ENCODE results near the gene SETD2. TPM values are rescaled to one million over a fixed set of nuclear protein-coding genes. Genes with fewer than 3 reads are reported as not detected.

Gene SETD2
- total and polyA plus RNA-seq, 2 of the 8 experiments (the other 6 are each of a cell fraction or from before 2014, with no cell fraction given), result 15.7 to 46.3 TPM

DNA sequence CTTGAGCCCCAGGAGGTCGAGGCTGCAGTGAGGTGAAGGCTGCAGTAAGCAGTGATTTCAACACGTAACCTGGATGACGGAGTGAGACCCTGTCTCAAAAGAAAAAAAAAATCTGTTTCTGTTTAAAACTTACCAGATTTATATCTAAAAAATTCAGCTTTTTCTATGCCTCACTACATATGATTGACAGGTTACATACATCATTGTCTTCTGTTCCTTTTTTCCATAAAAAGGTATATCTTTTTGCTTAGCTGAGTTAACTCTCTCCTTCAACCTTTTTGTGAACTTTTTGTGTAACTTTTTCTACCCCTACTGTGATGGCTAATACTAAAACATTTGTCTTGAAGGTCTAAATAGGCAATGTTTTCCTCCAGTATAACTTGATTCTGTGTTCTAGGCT is 38.6 kb upstream of the SETD2 start:
- Histone ChIP-seq H4K8ac (ENCODE audit: extremely low read depth, insufficient read depth, low read length) (no peak overlapping the region), H3K23me2 (ENCODE audit: low read depth, low read length) (no peaks in the 10 kb centered on the region), H2BK15ac (ENCODE audit: low read length) (no peak overlapping the region), H3K4me2 (ENCODE audit: insufficient read depth in 1 of 2, low read depth in 2 of 2, low read length in 2 of 2) (no peak overlapping the region), H3K4ac (replicated peaks; ENCODE audit: insufficient read length, low read depth, low read length) (no peak overlapping the region), H2AK5ac (ENCODE audit: low read depth, low read length) (no peak overlapping the region), H3K4me1 (replicated peaks in 1 of 4; ENCODE audit: control insufficient read depth in 3 of 4, insufficient read depth in 4 of 4, low read length in 3 of 4) (no peaks in the 10 kb centered on the region), H2AFZ (ENCODE audit: low read length) (no peak overlapping the region), H3K9ac (replicated peaks in 1 of 4; ENCODE audit: extremely low read depth in 1 of 4, low read depth in 3 of 4, low read length in 3 of 4) (no peak overlapping the region), H4K20me1 (replicated peaks in 1 of 2; ENCODE audit: control insufficient read depth in 1 of 2, insufficient read depth in 2 of 2, low read length in 2 of 2) (no peaks in the 10 kb centered on the region), H3K79me1 (ENCODE audit: low read depth, low read length) (no peaks in the 10 kb centered on the region), H3K18ac (ENCODE audit: extremely low read depth, low read length) (no peak overlapping the region), H3K56ac (replicated peaks; ENCODE audit: insufficient read length, low read depth, low read length) (no peak overlapping the region), H4K91ac (replicated peaks; ENCODE audit: insufficient read length, low read length) (no peak overlapping the region), H3K79me2 (ENCODE audit: control insufficient read depth in 1 of 2, insufficient read depth in 2 of 2, low read length in 2 of 2) (no peaks in the 10 kb centered on the region), H4K5ac (ENCODE audit: insufficient read length, low read depth, low read length) (no peak overlapping the region), H3K23ac (ENCODE audit: insufficient read length) (no peak overlapping the region), H2BK20ac (ENCODE audit: low read length) (no peak overlapping the region), H2BK120ac (replicated peaks; ENCODE audit: low read depth, low read length) (no peak overlapping the region), H3K36me3 (ENCODE audit: control insufficient read depth in 2 of 4, insufficient read depth in 4 of 4, low read length in 3 of 4) (no peaks in the 10 kb centered on the region), H2BK5ac (ENCODE audit: low read depth, low read length) (no peak overlapping the region), H3K27me3 (replicated peaks in 1 of 4; ENCODE audit: control insufficient read depth in 3 of 4, extremely low read depth in 1 of 4, insufficient read depth in 3 of 4, low read length in 3 of 4) (no peaks in the 10 kb centered on the region), H2BK12ac (ENCODE audit: low read depth, low read length) (no peak overlapping the region), H3K14ac (ENCODE audit: insufficient read length) (no peak overlapping the region), H3K4me3 (ENCODE audit: extremely low read depth in 1 of 4, insufficient read depth in 2 of 4, low read depth in 3 of 4, low read length in 4 of 4) (no peak overlapping the region), H3K27ac (ENCODE audit: low read depth, low read length) (no peak overlapping the region), H3K9me3 (ENCODE audit: insufficient read depth in 2 of 2, low read depth in 1 of 2, low read length in 1 of 2) (no peaks in the 10 kb centered on the region)
- DNase-seq (ENCODE audit: low read depth in 1 of 2, low spot score in 2 of 2), result no peak
- FAIRE-seq, result no peak
- 90% methylated on average over 3 of the region's 3 CpGs; no CpG with 5 or more reads in 1 of the 2 experiments for WGBS, 2 experiments (ENCODE audit: extremely low coverage in 1 of 2, insufficient coverage in 1 of 2, insufficient read length in 1 of 2, insufficient replicate concordance in 2 of 2, low coverage in 1 of 2, low lambda C conversion rate in 2 of 2, missing lambda C conversion rate in 1 of 2)
- ChIA-PET POLR2A (ENCODE audit: partially characterized antibody) (no interaction called here), CTCF (ENCODE audit: partially characterized antibody) (no interaction called here)
- TF ChIP-seq SIX5 (IDR thresholded peaks at IDR 0.05; ENCODE audit: low read depth, low read length), result no peak
- TF ChIP-seq SP2 (IDR thresholded peaks at IDR 0.05; ENCODE audit: low read length), result no peak
- TF ChIP-seq HDAC6 (IDR thresholded peaks at IDR 0.05; ENCODE audit: low read depth, low read length), result no peak
- TF ChIP-seq SAP30 (IDR thresholded peaks at IDR 0.05; ENCODE audit: insufficient read depth, insufficient replicate concordance, low read length), result no peak
- no peak for TF ChIP-seq KDM4A (IDR thresholded peaks at IDR 0.05; ENCODE audit: low read depth, low read length, severe bottlenecking)
- TF ChIP-seq KDM5A (IDR thresholded peaks at IDR 0.05; ENCODE audit: low read length), result no peak
- TF ChIP-seq CBX5 (IDR thresholded peaks at IDR 0.05; ENCODE audit: low read depth, low read length), result no peak
- TF ChIP-seq, protein P1, sequence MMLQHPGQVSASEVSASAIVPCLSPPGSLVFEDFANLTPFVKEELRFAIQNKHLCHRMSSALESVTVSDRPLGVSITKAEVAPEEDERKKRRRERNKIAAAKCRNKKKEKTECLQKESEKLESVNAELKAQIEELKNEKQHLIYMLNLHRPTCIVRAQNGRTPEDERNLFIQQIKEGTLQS (IDR thresholded peaks at IDR 0.05; ENCODE audit: insufficient read depth, low read depth, low read length), result no peak
- no peak for TF ChIP-seq EGR1 (IDR thresholded peaks at IDR 0.05; ENCODE audit: borderline replicate concordance, low read depth, low read length)
- no peak for TF ChIP-seq E2F6 (IDR thresholded peaks at IDR 0.05)
- no peak for TF ChIP-seq SRF (IDR thresholded peaks at IDR 0.05; ENCODE audit: low read depth, low read length)
- TF ChIP-seq KDM1A (IDR thresholded peaks at IDR 0.05; ENCODE audit: borderline replicate concordance, low read length), result no peak
- no peak for TF ChIP-seq BRCA1 (IDR thresholded peaks at IDR 0.05; ENCODE audit: low read depth, low read length)
- no peak for TF ChIP-seq PHF8 (conservative IDR thresholded peaks at IDR 0.05; ENCODE audit: low read depth, low read length)
- no peak for TF ChIP-seq SIRT6 (IDR thresholded peaks at IDR 0.05; ENCODE audit: low read length)

Data from H1 (cell line).